Measurements from ENCODE around the gene UBE2L5. TPM values are rescaled to one million over a fixed set of nuclear protein-coding genes. Genes with fewer than 3 reads are reported as not detected.

UBE2L5 gene
- total and polyA plus RNA-seq, 2 of the 8 experiments (the other 6 are each of a cell fraction or from before 2014, with no cell fraction given): not detected

DNA sequence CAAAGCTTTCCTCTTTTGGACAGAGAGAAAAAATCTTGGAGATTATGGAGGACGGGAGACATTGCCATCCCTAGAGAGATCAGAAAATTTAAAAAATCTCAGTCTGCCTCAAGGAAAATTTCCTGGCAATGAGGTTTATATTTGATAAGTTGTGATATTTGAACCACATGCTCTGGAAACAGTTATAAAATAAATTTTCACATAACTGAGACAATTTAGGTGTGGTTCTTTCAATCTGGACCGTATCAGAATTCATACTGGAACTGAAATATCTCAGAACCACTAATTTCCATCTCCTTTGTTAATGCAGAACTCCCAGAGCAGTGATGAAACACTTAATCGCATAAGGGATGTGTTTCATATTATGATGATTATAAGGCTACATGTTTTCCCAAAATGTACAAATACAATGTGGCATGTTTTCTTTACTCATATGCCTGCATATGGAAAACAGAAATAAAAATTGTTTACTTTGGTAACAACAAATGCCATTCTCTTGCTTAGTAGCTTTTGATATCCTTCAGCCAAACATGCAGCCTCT, 13.7 kb downstream of the UBE2L5 start:
- no peak overlapping the region for H3K56ac ChIP-seq (replicated peaks; ENCODE audit: insufficient read length, low read depth, low read length)
- no peak overlapping the region for H2BK12ac ChIP-seq (ENCODE audit: low read depth, low read length)
- TF ChIP-seq PHF8 (conservative IDR thresholded peaks at IDR 0.05; ENCODE audit: low read depth, low read length): no peak
- no peak for TF ChIP-seq RAD21 (IDR thresholded peaks at IDR 0.05 in 1 of 2, conservative IDR thresholded peaks at IDR 0.05 in 1 of 2; ENCODE audit: low read depth in 2 of 2, low read length in 2 of 2)
- no peaks in the 10 kb centered on the region for H3K36me3 ChIP-seq (ENCODE audit: control insufficient read depth in 2 of 4, insufficient read depth in 4 of 4, low read length in 3 of 4)
- H2BK20ac ChIP-seq (ENCODE audit: low read length): no peak overlapping the region
- H2AFZ ChIP-seq (ENCODE audit: low read length): no peak overlapping the region
- H3K4ac ChIP-seq (replicated peaks; ENCODE audit: insufficient read length, low read depth, low read length): no peak overlapping the region
- no peak overlapping the region for H2BK120ac ChIP-seq (replicated peaks; ENCODE audit: low read depth, low read length)
- H3K23ac ChIP-seq (ENCODE audit: insufficient read length): no peak overlapping the region
- CTCF ChIA-PET (ENCODE audit: partially characterized antibody): no interaction called here
- H3K14ac ChIP-seq (ENCODE audit: insufficient read length): no peak overlapping the region
- no peak overlapping the region for H4K8ac ChIP-seq (ENCODE audit: extremely low read depth, insufficient read depth, low read length)
- no peak overlapping the region for H2BK15ac ChIP-seq (ENCODE audit: low read length)
- H4K91ac ChIP-seq (replicated peaks; ENCODE audit: insufficient read length, low read length): no peak overlapping the region
- POLR2A ChIA-PET (ENCODE audit: partially characterized antibody): interaction anchor here (1.3 kb wide), 1 partner anchor 10 kb away, joined by 3 read pairs; no protein-coding TSS in a partner anchor
- no peaks in the 10 kb centered on the region for H3K4me1 ChIP-seq (replicated peaks in 1 of 4; ENCODE audit: control insufficient read depth in 3 of 4, insufficient read depth in 4 of 4, low read length in 3 of 4)
- H3K23me2 ChIP-seq (ENCODE audit: low read depth, low read length): no peaks in the 10 kb centered on the region
- no peak overlapping the region for H3K9ac ChIP-seq (replicated peaks in 1 of 4; ENCODE audit: extremely low read depth in 1 of 4, low read depth in 3 of 4, low read length in 3 of 4)
- no peak overlapping the region for H2BK5ac ChIP-seq (ENCODE audit: low read depth, low read length)
- DNase-seq (ENCODE audit: low read depth in 1 of 2, low spot score in 2 of 2) (no peak), FAIRE-seq (no peak)
- no peak overlapping the region for H3K27ac ChIP-seq (ENCODE audit: low read depth, low read length)
- no peak overlapping the region for H4K5ac ChIP-seq (ENCODE audit: insufficient read length, low read depth, low read length)
- H3K27me3 ChIP-seq (replicated peaks in 1 of 4; ENCODE audit: control insufficient read depth in 3 of 4, extremely low read depth in 1 of 4, insufficient read depth in 3 of 4, low read length in 3 of 4): no peaks in the 10 kb centered on the region
- no peak overlapping the region for H2AK5ac ChIP-seq (ENCODE audit: low read depth, low read length)
- no peak overlapping the region for H3K4me3 ChIP-seq (ENCODE audit: extremely low read depth in 1 of 4, insufficient read depth in 2 of 4, low read depth in 3 of 4, low read length in 4 of 4)
- no peaks in the 10 kb centered on the region for H4K20me1 ChIP-seq (replicated peaks in 1 of 2; ENCODE audit: control insufficient read depth in 1 of 2, insufficient read depth in 2 of 2, low read length in 2 of 2)
- H3K18ac ChIP-seq (ENCODE audit: extremely low read depth, low read length): no peak overlapping the region
- H3K9me3 ChIP-seq (ENCODE audit: insufficient read depth in 2 of 2, low read depth in 1 of 2, low read length in 1 of 2): no peaks in the 10 kb centered on the region
- WGBS, 2 experiments (ENCODE audit: extremely low coverage in 1 of 2, insufficient coverage in 1 of 2, insufficient read length in 1 of 2, insufficient replicate concordance in 2 of 2, low coverage in 1 of 2, low lambda C conversion rate in 2 of 2, missing lambda C conversion rate in 1 of 2): 87% methylated on average over 3 of the region's 3 CpGs; no CpG with 5 or more reads in 1 of the 2 experiments
- no peaks in the 10 kb centered on the region for H3K79me2 ChIP-seq (ENCODE audit: control insufficient read depth in 1 of 2, insufficient read depth in 2 of 2, low read length in 2 of 2)
- no peaks in the 10 kb centered on the region for H3K79me1 ChIP-seq (ENCODE audit: low read depth, low read length)
- no peak overlapping the region for H3K4me2 ChIP-seq (ENCODE audit: insufficient read depth in 1 of 2, low read depth in 2 of 2, low read length in 2 of 2)

Data from H1 (cell line).